SK-N-SH treated with all-trans-retinoic acid at 6 μM for 48 hours (cell line): ENCODE data around the gene CUBN.

Experiments
- ARNTL ChIP-seq: fragments of 450-650 bp; formaldehyde crosslinking; IDR thresholded peaks from 2 replicates; pipeline ENCODE4 v1.5.0; 2020; ENCODE audit warnings: low read depth, mild to moderate bottlenecking, moderate library complexity, borderline replicate concordance
- ESRRG ChIP-seq: fragments of 250-450 bp; sonication (Bioruptor Pico); IDR thresholded peaks from 2 replicates; pipeline ENCODE4 v1.6.1; 2021; ENCODE audit warnings: mild to moderate bottlenecking
- RARB ChIP-seq: fragments of 250-450 bp; sonication (Bioruptor Pico); IDR thresholded peaks from 2 replicates; pipeline ENCODE4 v1.8.0; 2021; ENCODE audit warnings: mild to moderate bottlenecking, moderate library complexity
- TOX ChIP-seq: fragments of 250-450 bp; sonication (Bioruptor Pico); IDR thresholded peaks from 2 replicates; pipeline ENCODE4 v1.8.0; 2021; ENCODE audit warnings: mild to moderate bottlenecking, moderate library complexity, borderline replicate concordance
- ZFP30 ChIP-seq: fragments of 450-650 bp; formaldehyde crosslinking; IDR thresholded peaks from 2 replicates; pipeline ENCODE4 v1.5.0; 2022; ENCODE audit warnings: mild to moderate bottlenecking, moderate library complexity

GRCh38 chr10:16792675-16793074 lies 336.9 kb downstream of the CUBN start:
- TF ChIP-seq ARNTL (CRISPR knock-in tag), result no peak
- TF ChIP-seq ESRRG (CRISPR knock-in tag), result no peak
- TF ChIP-seq RARB, result no peak
- TF ChIP-seq ZFP30, result no peak
- no peak for TF ChIP-seq TOX
